Stimulated activated CD4-positive, alpha-beta T cell treated with anti-CD3 and anti-CD28 coated beads, Interleukin-12 subunit alpha, Interleukin-12 subunit beta, amount 100 ng/mL, for 4 hours (primary cell): ENCODE measurements around the gene CALCOCO1.
"Not testable (repeated sequence)": the region's sequence is repeated elsewhere in the genome, so short reads cannot be mapped to it uniquely, and the experiment has no call there.

Experiments used
- DNase-seq: peaks from one replicate; pipeline ENCODE4 v3.0.0-alpha.2; 2020

Gene CALCOCO1, protein sequence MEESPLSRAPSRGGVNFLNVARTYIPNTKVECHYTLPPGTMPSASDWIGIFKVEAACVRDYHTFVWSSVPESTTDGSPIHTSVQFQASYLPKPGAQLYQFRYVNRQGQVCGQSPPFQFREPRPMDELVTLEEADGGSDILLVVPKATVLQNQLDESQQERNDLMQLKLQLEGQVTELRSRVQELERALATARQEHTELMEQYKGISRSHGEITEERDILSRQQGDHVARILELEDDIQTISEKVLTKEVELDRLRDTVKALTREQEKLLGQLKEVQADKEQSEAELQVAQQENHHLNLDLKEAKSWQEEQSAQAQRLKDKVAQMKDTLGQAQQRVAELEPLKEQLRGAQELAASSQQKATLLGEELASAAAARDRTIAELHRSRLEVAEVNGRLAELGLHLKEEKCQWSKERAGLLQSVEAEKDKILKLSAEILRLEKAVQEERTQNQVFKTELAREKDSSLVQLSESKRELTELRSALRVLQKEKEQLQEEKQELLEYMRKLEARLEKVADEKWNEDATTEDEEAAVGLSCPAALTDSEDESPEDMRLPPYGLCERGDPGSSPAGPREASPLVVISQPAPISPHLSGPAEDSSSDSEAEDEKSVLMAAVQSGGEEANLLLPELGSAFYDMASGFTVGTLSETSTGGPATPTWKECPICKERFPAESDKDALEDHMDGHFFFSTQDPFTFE

DNA sequence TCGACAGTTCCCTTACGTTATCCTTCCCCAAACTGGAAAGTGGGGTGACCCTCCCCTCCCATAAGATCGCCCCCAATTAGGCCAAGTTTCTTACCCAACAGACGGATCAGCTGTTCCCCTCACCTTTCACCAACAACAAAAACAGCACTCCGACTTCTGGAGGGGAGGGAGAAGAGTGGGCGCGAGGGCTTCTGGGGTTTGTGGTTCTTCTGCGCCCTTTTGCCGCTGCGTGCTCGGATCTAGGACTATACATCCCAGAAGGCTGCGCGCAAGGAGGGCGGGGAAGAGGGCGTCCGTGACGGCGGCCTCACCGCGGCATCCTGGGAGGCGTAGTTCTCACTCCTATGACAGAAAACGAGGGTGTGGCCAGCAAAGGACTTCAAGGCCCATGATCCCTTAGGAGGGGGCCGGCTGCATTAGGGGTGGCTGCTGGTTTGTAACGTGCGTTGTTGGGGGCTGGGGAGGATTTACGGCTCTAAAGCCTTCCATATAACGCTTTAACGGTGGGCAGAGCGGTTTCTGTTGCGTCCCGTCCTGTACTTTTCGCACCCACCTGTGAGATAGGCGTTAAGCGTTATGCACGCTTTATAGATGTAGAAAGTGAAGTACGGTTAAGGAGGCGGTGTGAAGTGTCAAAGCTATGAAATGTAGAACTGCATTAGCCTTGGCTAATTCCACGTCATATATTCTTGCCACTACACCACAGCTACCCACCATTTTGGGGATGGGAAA, at the start of gene CALCOCO1:
CALCOCO1 (minus strand) TSS at position 143 of the 732 bp plus-strand sequence. CDS start 2,210 bp downstream, outside the sequence.
- peak; percentile 91 for DNase-seq

DNA sequence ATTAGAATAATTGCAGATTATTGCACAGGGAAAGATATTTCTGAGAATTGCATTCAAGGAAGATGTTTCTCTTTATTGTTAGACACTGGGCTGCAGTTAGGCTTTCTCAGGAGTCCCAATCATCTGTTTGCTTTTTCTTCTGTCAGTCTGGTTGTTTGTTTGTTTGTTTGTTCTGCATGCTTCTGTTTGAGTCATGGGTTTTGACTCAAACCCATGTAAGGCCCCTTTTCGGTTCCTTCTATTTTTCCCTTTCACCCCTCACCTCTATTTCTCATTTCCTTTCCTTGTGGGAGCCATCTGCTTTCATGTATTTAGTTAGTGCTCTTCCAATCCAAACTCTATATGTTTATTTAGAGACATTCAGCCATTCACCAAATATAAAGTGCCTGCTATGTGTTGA, 49.6 kb upstream of the CALCOCO1 start:
- no peak for DNase-seq

GRCh38 chr12:53775478-53776145, 48.4 kb upstream of the CALCOCO1 start:
- no peak for DNase-seq

DNA sequence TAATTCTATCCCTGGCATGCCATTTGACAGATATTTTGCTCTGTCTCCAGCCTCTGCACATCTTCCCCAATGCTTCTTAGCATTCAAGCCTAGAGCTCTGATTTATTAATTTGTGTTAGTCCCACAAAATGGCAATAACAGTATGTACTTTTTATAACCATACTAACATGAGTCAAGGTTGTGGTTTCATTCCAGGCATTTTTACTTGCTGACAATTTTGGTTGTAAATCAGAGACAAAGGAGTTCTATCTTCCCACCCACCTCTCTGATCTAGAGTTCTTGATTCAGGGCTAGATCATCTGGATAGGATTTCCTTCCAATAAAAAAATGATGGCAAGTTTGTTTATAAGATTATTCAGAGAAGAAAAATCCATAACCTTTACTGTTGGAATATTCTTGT, 43.0 kb upstream of the CALCOCO1 start:
- DNase-seq = no peak

DNA sequence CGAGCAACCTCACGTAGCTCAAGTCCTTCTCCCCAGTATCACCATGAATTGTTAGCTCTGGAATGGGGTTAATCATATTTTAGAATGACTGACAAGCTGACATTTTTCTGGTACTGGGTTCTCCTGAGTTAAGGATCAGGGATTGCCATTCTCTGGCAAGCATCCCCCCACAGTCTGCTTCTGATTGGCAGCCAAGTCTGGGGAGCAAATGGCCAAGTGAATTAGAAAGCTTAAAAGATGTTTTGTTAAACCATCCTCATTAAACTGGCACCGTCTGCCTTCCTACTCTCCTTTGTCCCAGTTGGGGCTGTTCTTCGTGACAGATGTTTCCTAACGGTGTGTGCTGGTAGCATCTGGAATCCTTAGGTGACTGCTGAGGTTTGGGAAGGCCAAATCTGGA, 41.7 kb upstream of the CALCOCO1 start:
- no peak for DNase-seq

DNA sequence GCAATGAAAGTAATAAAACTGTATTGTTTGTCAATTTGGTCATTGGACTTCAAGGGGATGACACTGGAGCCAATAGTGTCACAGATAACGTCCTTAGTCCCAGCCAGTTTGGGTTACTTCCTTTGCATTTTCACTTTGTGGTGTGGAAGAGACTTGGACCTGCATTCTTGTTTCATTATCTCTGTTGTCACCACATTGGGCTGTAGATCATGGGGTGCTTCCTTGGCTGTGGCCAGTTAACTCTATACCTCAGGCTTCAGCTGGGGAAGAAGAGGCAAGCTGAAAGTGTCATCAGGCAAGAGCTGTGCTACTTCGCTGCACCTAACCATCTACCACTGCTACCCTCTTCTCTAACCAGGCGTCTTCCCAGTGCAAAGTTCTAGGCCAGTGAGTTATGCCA, 39.6 kb upstream of the CALCOCO1 start:
- DNase-seq = no peak

GRCh38 chr12:53765891-53766290, 38.6 kb upstream of the CALCOCO1 start:
- no peak for DNase-seq

DNA sequence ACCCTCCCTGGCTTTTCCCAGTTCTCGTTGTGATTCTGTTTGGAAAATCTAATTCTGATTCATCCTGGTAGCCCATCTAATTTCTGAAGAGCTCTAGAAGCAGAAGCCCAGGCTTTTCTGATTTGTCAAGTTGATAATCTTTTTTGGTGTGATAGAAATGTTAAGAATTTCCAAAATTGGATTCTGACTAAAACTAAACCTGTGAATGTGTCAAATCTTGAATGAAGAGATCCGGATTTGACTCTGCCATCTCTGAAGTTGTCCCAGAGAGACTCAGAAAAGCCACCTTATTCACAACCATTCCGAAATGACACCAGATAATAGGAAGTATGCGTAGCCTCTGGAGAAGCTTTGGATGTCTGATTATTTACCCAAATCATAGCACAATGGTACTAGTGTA, 37.4 kb upstream of the CALCOCO1 start:
- no peak for DNase-seq

GRCh38 chr12:53762793-53763192, 35.5 kb upstream of the CALCOCO1 start:
- not testable (repeated sequence) for DNase-seq

- DNase-seq = no peak
These were observed 34.1 kb upstream of the CALCOCO1 start for GRCh38 chr12:53761306-53761705.

GRCh38 chr12:53759261-53759660, 32.0 kb upstream of the CALCOCO1 start:
- no peak for DNase-seq

DNA sequence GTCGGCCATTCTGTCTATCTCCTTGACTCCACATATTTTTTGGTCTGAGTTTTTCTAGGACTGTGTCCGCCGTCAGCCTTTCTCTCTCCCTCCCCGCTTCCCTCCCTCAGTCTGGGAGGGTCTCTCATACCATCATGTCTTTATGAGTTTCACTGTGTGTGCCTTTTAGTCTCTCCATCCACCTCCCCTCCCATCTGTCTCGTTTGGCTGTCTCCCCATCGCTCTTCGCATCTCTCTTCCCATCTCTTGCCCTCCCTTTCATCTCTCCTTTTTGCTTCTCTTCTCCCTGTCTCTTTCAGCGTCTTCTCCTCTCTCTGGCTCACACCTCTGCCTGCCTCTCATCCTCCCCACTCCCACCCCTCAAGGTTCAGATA, 31.5 kb upstream of the CALCOCO1 start:
- DNase-seq = no peak

- no peak for DNase-seq
These were observed 31.0 kb upstream of the CALCOCO1 start for GRCh38 chr12:53758081-53758729.

GRCh38 chr12:53757101-53757770, 30.0 kb upstream of the CALCOCO1 start:
- peak; percentile 78 for DNase-seq

GRCh38 chr12:53756300-53757100, 29.2 kb upstream of the CALCOCO1 start:
- DNase-seq = no peak

GRCh38 chr12:53755893-53756292, 28.6 kb upstream of the CALCOCO1 start:
- no peak for DNase-seq

DNA sequence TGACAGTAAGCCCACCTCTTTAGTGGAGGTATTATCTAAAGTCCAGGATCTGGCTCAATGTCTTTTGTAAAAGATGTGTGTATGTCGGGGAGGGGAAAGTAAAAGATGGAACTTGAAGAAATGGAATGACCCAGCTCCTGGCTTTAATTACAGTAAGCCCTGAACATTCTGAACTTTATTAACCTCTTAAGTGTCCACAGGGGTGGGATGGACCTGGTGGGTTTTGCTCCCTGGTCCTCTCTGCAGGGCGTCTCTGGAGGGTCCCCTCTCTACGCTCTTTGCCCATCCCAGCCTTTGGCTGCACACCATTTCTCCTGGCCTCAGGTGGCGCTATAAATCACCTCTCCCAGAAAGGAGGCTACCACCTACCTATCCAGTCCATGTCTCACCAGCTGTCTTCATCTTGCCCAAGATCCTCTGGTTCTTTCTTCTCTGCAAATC, 28.2 kb upstream of the CALCOCO1 start:
- no peak for DNase-seq

DNA sequence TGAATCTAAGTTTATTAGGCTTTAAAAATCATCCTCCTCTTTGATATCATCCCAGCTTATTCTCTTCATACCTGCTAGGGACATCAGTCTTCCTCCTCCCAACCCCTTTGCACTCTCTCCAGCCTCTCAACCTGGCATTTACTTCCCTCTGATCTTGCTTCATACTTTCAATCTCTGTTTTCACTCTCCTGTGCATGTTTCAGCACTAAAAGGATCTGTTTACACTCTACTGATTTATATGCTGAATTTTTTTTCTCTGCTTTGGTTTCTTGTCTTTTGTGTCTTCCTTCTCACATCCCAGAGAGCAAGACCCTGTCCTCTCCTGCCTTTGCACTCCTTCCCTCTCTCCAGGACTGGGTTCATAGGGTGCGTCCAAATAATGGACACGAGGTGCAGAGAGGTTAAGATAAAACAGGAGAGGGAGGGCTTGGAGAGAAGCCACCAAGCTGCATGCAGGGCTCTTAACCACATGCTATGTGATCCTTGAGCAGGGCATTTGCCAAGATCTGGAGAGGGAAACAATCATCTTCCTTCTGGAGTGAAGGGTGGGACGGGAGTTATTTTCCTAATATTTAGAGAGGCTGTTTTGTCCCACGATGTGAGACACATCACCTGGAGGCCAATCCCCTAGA, 27.5 kb upstream of the CALCOCO1 start:
- DNase-seq = no peak

DNA sequence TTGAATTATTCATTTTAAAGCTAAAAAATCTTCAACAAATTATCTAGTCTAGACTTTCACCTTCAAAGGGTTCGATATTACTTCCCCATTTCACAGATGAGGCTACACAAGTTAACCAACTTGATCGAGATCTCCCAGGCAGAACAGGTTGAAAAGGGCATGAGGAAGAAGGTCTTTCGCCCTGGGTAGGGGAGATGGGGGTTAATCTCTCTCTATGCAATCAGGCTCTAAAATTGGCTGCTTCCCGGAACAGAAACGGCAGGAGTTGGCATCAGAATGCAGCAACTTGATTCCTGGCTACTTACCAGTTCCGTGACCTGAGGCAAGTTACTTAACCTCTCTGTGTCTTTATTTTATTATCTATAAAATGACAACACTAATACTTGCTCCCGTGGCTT, 26.9 kb upstream of the CALCOCO1 start:
- DNase-seq = no peak

- no peak for DNase-seq
These were observed 25.4 kb upstream of the CALCOCO1 start for GRCh38 chr12:53752621-53753020.

DNA sequence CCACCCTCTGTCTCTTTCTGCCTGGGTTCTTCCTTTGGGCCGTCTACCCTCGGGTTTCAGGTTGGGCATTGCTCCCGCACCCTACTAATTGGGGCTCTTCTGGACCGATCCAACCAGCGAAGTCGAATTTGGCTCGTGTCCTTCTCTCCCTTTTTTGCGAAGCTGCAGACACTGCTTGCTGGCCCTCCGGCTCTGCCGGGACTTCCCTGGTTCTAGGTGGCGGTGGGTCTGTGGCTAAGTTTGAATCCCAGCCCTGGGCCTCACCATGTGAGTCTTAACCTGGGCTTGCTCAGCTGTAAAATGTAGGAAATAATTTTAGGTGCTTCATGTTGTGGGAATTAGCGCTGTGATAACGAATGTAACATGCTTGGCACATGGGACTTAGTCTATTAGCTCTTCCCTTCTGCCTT, 24.9 kb upstream of the CALCOCO1 start:
- no peak for DNase-seq
